MCF 10A (cell line): ENCODE data around the gene MIPOL1. TPM values are rescaled to one million over a fixed set of nuclear protein-coding genes. Genes with fewer than 3 reads are reported as not detected.

Experiments used
- BruUV-seq: library from RNA; stranded (reverse); fragments of 400-500 nt; replicated peaks from 2 replicates; lab custom pipeline; 2021; lab: Mats Ljungman, UMichigan
- CTCF ChIA-PET: fragments of 300-600 bp; sonication (Branson Sonifier 250); formaldehyde crosslinking; extraction: SDS; loops from one replicate; lab custom pipeline; 2021; ENCODE audit warnings: antibody characterized with exemption, inconsistent platforms; lab: Yijun Ruan, JAX
- POLR2A ChIA-PET: fragments of 300-600, 350-650 bp; sonication (Branson Sonifier 250); formaldehyde crosslinking; extraction: SDS; loops from one replicate; lab custom pipeline; 2020; ENCODE audit warnings: antibody characterized with exemption, inconsistent platforms; lab: Yijun Ruan, JAX
- DNase-seq: peaks from one replicate; pipeline ENCODE4 v3.0.0-alpha.2; 2018; ENCODE audit not compliant: unreplicated experiment
- H3K27ac Mint-ChIP-seq: one replicate; pipeline ENCODE4 v1.8.0; 2022; ENCODE audit warnings: mild to moderate bottlenecking, low read depth, mixed read lengths; ENCODE audit not compliant: unreplicated experiment
- H3K27me3 Mint-ChIP-seq: one replicate; pipeline ENCODE4 v1.8.0; 2022; ENCODE audit warnings: mixed read lengths; ENCODE audit not compliant: insufficient read depth, unreplicated experiment
- H3K36me3 Mint-ChIP-seq: one replicate; pipeline ENCODE4 v1.8.0; 2022; ENCODE audit warnings: mild to moderate bottlenecking, moderate library complexity, mixed read lengths; ENCODE audit not compliant: insufficient read depth, unreplicated experiment
- H3K4me1 Mint-ChIP-seq: one replicate; pipeline ENCODE4 v1.8.0; 2022; ENCODE audit warnings: mixed read lengths; ENCODE audit not compliant: insufficient read depth, unreplicated experiment
- H3K4me3 Mint-ChIP-seq: one replicate; pipeline ENCODE4 v1.8.0; 2022; ENCODE audit warnings: mild to moderate bottlenecking, moderate library complexity, mixed read lengths; ENCODE audit not compliant: unreplicated experiment
- H3K9me3 Mint-ChIP-seq: one replicate; pipeline ENCODE4 v1.8.0; 2022; ENCODE audit warnings: mixed read lengths; ENCODE audit not compliant: unreplicated experiment
- CTCF ChIP-seq: fragments of 200-600 bp; IDR thresholded peaks from one replicate; pipeline ENCODE4 v1.8.0; 2022; ENCODE audit warnings: antibody characterized with exemption, mild to moderate bottlenecking; ENCODE audit not compliant: unreplicated experiment
- intact Hi-C: fragments of 100-400 bp; cut with micrococcal nuclease; formaldehyde crosslinking; loops from 2 replicates; pipeline ENCODE4 v1.14.1; 2022
- total RNA-seq: library from RNA; stranded (reverse); gene quantifications from 2 replicates; pipeline ENCODE4 v1.2.3, GENCODE V29; 2022

The MIPOL1 gene
- total RNA-seq, 1 experiment from 2014 or later: 16.3 TPM

GRCh38 chr14:37464192-37464858 lies 266.6 kb downstream of the MIPOL1 start:
- no TSS peak for BruUV-seq
- Mint-ChIP-seq H3K4me3 (no peak overlapping the region), H3K9me3 (peaks cover 8% of the 10 kb centered on the region), H3K4me1 (no peaks in the 10 kb centered on the region), H3K27ac (no peak overlapping the region), H3K36me3 (no peaks in the 10 kb centered on the region), H3K27me3 (no peaks in the 10 kb centered on the region)
- TF ChIP-seq CTCF: no peak
- ChIA-PET CTCF (no interaction called here), POLR2A (no interaction called here)
- intact Hi-C loops: no loop called here
- DNase-seq: no peak

- Mint-ChIP-seq H3K27me3 (no peaks in the 10 kb centered on the region), H3K27ac (no peak overlapping the region), H3K9me3 (peaks cover 8% of the 10 kb centered on the region), H3K4me3 (no peak overlapping the region), H3K4me1 (no peaks in the 10 kb centered on the region), H3K36me3 (no peaks in the 10 kb centered on the region)
- ChIA-PET CTCF (no interaction called here), POLR2A (no interaction called here)
- intact Hi-C loops: no loop called here
- BruUV-seq: no TSS peak
- DNase-seq: no peak
- no peak for TF ChIP-seq CTCF
Measured at GRCh38 chr14:37466003-37466622, 268.4 kb downstream of the MIPOL1 start.

GRCh38 chr14:37466623-37467088 lies 268.9 kb downstream of the MIPOL1 start:
- no peak for TF ChIP-seq CTCF
- Mint-ChIP-seq H3K9me3 (peaks cover 8% of the 10 kb centered on the region), H3K4me3 (no peak overlapping the region), H3K4me1 (no peaks in the 10 kb centered on the region), H3K27me3 (no peaks in the 10 kb centered on the region), H3K27ac (no peak overlapping the region), H3K36me3 (no peaks in the 10 kb centered on the region)
- DNase-seq: no peak
- no TSS peak for BruUV-seq
- ChIA-PET POLR2A (no interaction called here), CTCF (no interaction called here)
- intact Hi-C loops: no loop called here

- TF ChIP-seq CTCF: no peak
- Mint-ChIP-seq H3K4me1 (no peaks in the 10 kb centered on the region), H3K9me3 (no peaks in the 10 kb centered on the region), H3K27ac (no peak overlapping the region), H3K4me3 (no peak overlapping the region), H3K36me3 (no peaks in the 10 kb centered on the region), H3K27me3 (no peaks in the 10 kb centered on the region)
- intact Hi-C loops: no loop called here
- CTCF ChIA-PET: no interaction called here
- BruUV-seq: no TSS peak
- POLR2A ChIA-PET: interaction anchor here (0.6 kb wide), 1 partner anchor 12 kb away, joined by 3 read pairs; no protein-coding TSS in a partner anchor
- no peak for DNase-seq
Measured at GRCh38 chr14:37469650-37470049, 271.9 kb downstream of the MIPOL1 start.
